Fibroblast of skin of right quadriceps (primary cell): Measurements from ENCODE around the gene SYF2.
A peak's percentile ranks its signal among the peaks of the same experiment; 100 is the strongest.
"Not testable (repeated sequence)": the region's sequence is repeated elsewhere in the genome, so short reads cannot be mapped to it uniquely, and the experiment has no call there.

Experiments
- DNase-seq: peaks from one replicate; pipeline ENCODE4 v3.0.0-alpha.2; 2013

Gene SYF2

DNA sequence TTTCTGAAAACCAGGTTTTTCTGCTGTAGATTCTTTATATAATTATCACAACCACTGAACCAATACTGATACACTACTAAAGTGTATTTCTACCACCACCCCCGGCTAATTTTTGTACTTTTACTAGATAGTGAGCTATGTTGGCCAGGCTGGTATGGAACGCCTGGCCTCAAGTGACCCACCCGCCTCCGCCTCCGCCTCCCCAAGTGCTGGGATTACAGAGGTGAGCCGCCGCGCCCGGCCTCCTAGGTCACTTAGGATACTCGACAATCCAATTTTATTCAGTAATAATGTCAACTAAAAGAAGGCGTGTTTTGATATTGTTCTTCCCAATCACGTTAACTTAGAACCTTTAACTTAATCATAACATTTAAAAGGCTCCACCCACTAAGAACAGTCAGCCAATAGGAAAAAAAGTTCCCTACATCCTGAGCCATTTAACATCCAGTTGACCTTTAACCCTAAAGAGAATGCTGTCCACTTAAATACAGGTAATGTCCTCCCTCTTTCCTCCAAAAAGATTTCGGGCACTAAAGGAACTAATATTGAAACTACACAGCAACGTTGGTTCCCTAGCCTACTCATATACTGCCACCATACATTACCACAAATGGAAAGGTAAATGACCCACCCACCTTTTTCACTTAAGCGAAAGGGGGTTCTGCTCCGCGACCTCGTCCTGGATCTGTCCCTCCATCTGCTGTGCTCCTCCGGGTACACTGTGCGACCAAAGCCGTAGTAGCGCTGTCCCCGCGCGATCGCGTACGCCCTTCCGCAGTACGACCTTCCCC, 13.7 kb upstream of the SYF2 start:
- DNase-seq = peak; percentile 25

DNA sequence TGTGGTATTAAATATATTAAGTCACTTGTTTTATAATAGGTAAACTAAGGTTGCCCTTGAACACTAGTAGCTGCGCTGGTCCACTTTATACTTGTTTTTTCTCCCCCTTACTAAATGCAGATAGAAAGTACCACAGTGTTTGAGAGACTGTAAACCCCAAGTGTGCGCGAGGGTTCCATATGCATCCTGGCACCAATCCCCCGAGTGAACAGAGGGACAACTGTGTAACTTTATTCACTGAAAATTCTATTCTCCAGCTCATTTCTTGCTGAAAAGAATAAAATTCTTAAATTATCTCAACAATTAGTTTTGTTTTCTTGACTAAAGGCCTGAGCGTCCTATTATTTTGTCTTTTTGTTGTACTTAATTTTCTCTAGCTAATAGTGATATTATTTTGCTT, 13.1 kb upstream of the SYF2 start:
- no peak for DNase-seq

DNA sequence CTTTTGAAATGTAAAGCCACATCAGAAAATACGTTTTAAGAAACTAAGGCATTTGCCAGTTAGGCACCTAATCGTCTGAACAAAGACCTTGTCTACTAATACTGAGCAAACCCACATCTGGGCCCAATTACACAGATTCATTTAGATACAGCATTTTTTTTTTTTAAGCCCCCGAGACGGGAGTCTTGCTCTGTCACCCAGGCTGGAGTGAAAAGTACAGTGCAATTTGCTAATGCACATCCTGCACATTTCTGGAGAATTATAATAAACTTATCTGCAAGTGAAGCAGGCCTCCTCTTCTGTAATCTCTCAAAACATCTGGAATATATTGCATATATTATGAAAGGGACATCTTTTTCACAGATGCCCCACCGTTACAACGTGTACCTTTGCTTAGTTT, 11.6 kb upstream of the SYF2 start:
- DNase-seq = peak; percentile 28

DNA sequence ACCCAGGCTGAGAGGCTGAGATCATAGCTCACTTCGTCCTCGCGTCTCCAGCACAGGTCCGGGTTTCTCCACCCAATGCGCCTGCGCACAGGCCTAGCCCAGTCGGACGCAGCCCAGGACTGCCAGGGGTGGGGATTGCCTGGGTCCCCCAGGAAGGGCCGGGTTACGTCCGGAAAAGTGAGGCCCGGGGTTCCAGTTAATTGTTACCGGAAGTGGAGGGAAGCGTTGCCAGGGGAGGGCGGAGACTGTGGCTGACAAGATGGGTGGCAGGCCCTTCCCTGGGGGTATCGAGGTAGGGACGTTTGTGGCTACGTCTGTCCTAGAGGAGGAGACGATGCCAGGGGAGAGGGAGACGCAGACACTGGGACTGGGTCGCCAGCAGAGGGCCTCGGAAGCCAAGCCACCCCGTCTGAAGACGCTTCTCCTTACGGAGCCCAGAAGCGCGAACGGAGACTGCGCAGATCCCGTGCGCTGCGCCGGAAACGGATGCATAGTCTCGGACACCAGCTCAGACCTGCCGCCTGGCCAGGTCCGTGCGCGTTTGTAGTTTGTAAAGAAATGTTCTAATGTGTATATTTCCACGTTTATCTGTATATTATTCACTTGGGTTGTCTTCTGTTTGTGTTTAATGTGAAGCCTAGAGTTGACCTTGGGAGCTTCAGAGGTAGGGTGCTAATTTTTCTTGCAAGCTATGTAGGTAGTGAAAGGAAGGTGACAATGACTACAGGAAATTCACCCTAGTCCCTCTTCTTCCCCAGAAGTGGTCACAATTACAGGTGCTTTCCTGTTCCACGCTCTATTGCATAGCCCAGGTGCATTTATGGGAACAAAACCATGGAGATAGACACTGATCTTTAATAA, 7.6 kb upstream of the SYF2 start:
- peak; percentile 87 for DNase-seq

DNA sequence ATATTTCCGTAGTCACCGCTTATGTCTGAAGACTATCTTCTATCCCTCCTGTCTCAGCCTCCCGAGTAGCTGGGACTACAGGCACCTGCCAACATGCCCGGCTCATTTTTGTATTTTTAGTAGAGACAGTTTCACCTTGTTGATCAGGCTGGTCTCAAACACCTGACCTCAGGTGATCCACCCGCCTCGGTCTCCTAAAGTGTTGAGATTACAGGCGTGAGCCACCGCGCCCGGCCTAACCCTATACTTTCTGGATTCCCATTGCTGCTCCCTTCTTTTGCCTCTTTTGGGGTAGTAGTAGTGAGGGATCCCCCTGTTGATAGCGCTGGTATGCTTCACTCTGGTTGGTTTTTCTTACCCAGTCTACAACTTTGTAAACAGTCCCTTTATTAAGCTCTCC, 5.7 kb upstream of the SYF2 start:
- no peak for DNase-seq

DNA sequence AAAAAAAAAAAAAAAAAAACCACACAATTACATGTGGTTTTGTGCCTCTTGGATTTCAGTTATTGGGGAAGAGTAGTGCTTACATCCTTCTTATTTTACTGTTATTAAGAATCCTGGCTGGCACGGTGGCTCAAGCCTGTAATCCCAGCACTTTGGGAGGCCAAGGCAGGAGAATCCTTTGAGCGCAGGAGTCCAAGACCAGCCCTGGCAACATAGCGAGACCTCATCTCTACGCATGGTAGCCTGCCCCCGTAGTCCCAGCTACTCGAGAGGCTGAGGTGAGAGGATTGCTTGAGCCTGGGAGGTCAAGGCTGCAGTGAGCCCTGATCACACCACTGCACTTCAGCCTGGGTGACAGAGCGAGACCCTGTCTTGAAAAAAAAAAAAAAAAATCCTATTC, 4.0 kb upstream of the SYF2 start:
- DNase-seq = not testable (repeated sequence)

DNA sequence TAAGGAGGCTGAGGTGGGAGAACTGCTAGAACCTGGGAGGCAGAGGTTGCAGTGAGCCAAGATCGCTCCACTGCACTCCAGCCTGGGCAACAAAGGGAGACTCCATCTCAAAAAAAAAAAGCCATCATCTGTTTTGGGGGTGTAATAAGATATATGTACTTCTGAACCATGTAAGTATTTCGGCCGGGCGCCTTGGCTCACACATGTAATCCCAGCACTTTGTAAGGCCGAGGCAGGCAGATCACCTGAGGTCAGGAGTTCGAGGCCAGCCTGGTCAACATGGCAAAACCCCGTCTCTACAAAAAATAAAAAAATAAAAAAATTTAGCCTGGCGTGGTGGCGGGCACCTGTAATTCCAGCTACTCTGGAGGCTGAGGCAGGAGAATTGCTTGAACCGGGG, 3.1 kb upstream of the SYF2 start:
- not testable (repeated sequence) for DNase-seq

DNA sequence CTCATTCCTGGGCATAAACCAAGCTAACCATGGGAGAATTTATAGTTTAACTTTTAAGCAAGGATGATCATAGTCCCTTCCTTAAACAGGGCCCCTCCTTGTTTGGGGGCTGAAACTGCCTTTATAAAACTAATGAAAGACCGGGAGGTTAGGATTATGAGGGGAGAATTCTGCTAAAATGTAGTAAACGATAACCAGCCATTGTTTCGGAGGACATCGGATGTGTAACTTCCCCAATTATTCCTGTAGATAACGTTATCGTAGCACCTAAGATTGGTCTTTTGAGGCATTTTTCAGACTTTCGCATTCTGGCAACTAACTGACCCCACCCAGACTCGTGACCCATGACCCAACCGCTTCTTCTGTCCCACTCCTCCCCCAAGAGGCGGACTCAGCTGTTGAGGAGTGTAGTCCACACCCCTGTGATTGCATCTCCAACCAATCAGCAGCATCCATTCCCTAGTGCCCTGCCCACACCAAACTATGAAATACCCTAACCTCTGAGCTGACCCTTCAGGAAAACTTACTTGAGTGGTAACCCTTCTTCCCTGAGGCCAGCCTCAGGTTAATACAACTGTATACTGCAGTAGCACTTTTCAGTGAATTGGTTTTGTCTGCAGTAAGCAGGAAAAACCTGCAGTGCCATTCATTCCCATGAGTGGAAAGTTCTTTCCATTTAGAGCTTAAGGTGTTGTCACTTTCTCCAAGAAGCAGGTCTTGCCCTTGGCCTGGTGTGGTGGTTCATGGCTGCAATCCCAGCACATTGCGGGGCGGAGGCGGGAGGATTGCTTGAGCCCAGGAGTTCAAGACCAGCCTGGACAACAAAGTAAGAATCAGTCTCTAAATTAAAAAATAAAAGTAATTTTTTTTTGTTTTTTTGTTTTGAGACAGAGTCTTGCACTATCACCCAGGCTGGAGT, 823 bp upstream of the SYF2 start:
- DNase-seq = peak; percentile 81

DNA sequence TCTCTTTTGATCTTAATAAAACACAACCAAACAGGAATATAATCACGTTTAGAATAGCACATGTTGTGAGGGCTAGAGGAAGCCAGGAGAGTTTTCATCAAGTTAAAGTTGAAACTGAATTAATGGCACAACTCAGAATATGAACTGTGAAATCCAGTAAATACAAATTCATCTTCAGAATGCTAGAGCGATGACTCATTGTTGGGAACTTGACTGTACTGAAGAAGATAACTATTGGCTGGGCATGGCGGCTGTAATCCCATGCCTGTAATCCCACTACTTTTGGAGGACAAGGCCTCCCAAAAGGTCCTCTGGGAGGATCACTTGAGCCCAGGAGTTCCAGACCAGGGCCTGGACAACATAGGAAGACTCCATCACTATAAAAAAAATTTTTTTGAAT, 8.8 kb downstream of the SYF2 start:
- DNase-seq = peak; percentile 26

DNA sequence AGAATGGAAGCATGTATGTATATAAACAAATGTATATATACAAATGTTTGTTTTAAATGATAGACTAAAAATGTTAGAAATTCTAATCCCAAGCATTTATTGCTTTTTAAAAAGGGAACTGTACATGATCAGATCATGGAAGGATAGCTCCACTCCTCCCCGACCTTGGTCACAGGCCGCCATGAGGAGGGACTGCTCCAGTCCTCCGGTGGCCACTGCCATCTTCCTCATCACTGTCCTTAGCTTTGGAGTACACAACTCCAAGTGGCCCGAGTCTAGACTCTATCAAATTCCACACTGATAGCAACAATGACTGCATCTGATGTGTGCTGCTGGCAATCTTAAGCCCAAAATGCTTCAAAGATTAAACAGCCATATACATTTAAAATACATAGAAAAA, 9.7 kb downstream of the SYF2 start:
- no peak for DNase-seq

DNA sequence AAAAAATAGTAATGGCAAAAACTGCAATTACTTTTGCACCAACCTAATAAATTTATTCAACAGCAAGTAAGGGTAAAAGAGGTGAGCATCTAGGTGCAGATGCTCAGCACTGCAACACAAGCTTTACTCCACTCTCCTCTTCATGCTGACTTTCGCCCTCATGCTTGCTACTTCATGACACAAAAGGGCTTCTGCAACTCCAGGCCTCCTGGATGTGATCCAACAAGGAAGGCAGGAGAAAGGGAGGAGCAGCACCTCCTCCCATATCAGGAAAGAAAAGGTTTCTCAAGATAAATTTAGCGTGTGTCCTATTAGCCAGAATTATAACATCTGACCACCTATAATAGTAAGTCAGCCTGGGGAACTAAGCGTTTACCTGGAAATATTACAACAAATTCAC, 11.6 kb downstream of the SYF2 start:
- no peak for DNase-seq

DNA sequence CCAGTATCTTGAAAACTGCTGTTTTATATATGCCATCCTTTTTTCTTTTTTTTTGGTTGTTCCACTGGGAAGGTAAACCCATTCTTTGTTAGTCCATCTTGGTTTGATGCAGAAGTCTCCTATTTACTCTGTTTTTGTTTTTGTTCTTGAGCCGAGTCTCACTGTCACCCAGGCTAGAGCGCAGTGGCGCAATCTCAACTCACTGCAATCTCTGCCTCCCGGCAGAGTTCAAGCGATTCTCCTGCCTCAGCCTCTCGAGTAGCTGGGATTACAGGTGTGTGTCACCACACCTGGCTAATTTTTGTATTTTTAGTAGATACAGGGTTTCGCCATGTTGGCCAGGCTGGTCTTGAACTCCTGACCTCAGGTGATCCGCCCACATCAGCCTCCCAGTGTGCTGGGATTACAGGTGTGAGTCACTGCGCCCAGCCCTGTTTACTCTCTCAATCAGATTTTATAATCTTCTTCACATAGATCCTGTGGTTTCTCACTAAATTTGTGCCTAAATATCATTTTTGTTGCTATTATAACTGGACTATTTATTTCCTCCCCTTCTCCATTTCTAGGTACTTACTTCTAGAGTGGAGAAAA, 12.5 kb downstream of the SYF2 start:
- no peak for DNase-seq

DNA sequence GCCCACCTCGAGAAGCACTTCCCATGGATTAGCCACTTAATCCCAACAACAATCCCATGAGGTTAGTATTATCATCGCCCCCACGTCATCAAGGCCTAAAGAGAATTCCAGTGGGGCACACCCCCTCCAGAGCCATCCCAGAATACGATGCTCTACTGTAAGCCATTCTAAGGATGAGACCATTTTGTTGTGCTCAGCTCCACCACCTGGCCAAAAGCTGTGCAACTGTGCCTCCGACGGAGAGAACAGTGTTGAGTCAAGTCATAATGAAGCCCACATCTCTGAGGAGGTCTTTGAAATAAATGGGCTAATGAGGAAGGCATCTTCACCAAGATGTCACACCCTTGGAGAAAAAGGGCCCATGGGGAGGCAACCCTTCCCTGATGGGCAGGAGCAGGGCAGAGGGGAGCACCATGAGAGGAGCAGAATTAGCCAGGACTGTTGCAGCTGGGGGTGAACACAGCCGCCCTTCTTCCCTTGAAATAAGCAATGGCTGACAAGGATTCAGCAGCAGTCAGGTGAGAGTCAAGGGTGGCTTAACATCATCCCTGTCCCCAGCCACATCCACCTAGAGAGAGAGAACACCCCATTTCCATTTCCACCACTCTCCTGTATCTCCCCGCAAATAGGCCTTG, 14.6 kb downstream of the SYF2 start:
- no peak for DNase-seq

DNA sequence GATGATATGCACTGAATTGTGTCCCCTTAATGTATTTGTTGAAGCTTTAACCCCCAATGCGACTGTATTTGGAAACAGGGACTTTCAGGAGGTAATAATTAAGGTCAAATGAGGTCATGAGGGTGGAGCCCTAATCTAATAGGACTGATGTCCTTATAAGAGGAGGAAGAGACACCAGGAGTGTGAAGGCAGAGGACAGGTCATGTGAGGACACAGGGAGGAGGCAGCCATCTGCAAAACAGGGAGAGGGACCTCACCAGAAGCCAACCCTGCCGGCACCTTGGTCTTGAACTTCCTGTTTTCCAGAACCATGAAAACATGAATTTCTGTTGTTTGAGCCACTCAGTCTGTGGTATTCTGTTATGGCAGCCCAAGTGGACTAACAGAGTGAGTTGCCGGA, 15.3 kb downstream of the SYF2 start:
- DNase-seq = no peak

DNA sequence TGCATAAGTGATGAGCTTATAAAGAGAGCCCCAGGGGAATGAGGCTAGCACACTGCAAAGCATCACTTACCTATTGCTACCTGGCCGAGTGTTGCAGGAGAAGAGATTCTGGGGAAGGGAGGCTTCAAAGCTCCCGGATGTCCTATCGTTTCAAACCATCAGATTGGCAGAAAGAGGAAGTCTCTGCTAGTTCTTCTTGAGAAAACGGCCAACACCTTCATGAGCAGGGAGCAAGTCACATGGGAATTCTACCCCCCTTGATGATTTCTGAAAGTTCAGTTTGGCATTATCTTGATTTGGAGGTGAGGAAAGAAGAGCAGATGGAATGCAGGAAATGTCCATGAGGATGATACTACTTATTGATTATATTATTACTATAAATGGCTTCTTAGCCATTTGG, 16.2 kb downstream of the SYF2 start:
- no peak for DNase-seq

DNA sequence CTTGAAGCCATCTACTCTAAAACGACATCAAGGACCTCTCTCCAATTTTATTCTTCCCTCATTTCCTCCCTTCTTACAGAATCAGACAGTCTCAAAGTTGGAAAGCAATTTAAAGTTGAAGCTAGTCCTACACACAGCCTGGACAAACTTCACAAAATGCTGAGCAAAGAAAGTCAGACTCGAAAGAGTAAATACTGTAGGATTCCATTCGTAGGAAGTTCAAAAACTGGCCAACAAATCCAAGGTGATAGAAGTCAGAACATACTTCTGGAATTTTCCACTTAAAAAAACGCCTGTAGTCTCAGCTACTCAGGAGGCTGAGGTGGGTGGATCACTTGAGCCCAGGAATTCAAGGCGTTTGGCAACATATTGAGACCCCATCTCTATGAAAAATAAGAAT, 19.6 kb downstream of the SYF2 start:
- no peak for DNase-seq

DNA sequence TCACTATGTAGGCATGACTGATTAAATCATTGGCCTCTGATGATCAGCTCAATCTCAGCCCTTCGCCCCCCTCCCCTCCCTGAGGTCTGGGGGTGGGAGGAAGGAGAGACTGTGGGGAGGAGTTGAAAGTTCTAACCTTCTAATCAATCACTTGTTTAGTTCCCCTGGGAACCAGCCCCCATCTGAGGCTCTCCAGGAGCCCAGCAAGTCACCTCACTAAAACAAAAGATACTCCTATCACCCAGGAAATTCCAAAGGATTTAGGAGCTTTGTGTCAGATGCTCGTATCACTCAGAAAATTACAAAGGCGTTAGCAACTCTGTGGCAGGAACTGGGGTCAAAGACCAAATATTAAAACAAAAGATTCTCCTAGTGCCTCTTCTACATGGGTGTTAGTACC, 21.6 kb downstream of the SYF2 start:
- no peak for DNase-seq

DNA sequence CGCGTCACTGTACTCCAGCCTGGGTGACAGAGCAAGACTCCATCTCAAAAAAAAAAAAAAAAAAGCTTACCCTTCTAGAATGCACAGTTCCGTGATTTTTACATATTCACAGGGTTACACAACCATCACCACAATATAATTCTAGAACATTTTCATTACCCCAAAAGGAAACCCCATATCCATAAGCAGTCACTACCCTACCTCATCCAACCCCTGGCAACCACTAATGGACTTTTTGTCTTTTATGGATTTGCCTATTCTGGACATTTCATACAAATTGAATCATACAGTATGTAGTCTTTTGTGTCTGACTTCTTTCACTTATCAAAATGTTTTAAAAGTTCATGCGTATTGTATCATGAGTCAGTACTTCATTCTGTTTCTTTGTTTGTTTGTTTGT, 22.8 kb downstream of the SYF2 start:
- DNase-seq = no peak

DNA sequence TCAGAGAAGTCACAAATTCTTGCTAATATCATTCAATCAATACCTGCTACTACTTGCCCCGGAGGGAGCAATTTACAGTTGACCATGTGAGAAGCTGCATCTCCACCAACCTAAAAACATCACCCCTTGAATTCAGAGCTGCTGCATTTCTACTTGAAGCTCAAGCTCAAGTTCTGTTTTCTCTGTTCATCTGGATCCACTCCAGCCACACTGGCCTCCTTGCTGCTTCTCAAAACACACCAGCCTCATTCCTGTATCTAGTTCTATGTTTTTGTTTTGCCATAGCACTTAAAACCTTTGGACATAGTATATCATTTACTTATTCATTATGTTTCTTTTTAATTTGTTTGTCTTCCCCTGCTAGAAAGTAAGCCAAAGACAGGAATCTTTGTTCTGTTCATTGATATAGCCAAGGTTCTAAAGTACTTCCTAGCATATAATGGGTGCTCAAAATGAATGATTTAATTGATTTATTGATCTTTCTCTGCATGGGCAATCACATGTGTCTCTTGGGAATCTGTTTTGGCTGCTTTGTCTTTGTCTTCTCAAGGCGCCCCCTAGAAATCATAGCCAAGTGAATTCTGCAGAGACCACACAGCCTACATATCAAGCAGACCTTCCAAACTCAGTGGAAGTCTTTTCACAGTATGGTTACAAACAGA, 23.6 kb downstream of the SYF2 start:
- no peak for DNase-seq

DNA sequence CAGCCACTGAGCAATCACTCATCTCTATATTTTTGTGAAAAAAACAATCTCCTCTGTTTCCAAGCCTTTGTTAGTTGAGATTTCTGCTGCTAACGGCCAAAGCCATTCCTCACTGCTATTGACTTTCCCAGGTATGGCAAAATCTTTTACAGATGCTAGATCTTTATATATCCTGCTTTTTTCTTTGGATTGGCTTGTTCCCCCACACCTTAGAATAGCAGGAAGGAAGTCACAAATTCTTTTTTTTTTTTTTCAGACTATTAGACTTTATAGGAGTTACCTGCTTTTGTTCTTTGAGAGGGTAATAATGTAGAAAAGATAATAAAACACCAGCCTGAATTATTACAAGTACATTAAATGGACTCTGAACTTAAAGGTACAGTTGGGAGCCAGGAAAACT, 24.2 kb downstream of the SYF2 start:
- no peak for DNase-seq

DNA sequence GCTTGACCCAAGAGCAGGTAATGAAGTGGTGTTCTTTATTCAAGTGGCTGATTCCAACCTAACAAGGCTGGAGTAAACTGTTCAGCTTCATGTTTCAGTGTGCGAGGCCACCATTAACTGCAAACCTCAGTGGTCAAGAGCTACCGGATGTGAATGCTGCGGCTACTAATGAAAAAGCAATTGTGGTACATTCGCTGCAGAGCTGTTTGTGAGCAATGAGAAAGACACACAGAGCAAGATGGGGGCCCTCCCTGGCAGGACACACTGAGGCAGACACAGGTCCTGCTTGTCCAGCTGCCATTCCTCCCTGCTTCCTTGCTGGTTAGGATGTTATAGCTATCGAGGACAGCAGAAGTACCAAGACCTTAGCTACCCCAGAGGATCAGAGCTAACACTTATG, 26.1 kb downstream of the SYF2 start:
- DNase-seq = no peak

DNA sequence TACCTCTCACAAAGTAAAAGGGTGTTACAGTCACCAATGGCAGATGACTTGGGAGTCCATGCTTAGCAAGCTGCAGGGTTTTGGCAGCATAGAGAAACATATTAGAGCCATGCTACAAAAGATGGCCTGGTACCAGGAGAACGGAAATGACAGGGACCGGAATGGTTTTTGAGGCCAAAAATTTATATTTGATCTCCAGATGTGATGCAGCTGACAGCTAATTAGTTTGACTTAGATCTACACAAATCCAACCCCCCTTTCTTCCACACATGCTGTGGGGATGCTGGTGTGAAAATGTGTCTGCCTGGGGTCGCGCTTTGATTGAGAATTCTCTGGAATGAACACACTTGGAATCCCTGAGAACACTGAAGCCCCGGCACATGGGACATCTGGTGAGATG, 26.5 kb downstream of the SYF2 start:
- no peak for DNase-seq
